ENCODE data around the gene ROR1.
A peak's percentile ranks its signal among the peaks of the same experiment; 100 is the strongest.

The ROR1 gene

DNA sequence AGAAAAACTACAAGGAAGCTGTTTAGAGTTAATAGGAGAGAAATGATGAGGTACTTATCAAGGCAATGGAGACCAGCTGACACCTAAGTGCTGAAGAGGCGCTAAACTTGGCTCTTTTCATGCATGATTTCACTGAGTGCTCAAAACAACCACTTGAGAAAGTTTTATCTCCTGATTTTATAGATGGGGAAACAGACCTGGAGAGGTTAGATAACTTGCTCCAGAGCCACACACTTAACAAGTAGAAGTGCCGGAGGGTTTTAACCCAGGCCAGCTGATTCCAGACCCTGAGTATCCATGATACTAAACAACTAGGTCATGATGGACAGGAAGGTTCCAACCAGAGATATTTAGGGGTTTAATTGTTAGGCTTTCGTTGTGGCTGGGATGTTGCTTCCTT is 455.5 kb downstream of the ROR1 start (continued):
- TF ChIP-seq, protein P1, sequence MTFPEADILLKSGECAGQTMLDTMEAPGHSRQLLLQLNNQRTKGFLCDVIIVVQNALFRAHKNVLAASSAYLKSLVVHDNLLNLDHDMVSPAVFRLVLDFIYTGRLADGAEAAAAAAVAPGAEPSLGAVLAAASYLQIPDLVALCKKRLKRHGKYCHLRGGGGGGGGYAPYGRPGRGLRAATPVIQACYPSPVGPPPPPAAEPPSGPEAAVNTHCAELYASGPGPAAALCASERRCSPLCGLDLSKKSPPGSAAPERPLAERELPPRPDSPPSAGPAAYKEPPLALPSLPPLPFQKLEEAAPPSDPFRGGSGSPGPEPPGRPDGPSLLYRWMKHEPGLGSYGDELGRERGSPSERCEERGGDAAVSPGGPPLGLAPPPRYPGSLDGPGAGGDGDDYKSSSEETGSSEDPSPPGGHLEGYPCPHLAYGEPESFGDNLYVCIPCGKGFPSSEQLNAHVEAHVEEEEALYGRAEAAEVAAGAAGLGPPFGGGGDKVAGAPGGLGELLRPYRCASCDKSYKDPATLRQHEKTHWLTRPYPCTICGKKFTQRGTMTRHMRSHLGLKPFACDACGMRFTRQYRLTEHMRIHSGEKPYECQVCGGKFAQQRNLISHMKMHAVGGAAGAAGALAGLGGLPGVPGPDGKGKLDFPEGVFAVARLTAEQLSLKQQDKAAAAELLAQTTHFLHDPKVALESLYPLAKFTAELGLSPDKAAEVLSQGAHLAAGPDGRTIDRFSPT (tag by site-specific recombination; IDR thresholded peaks at IDR 0.05) = no peak
- TF ChIP-seq, protein P2, sequence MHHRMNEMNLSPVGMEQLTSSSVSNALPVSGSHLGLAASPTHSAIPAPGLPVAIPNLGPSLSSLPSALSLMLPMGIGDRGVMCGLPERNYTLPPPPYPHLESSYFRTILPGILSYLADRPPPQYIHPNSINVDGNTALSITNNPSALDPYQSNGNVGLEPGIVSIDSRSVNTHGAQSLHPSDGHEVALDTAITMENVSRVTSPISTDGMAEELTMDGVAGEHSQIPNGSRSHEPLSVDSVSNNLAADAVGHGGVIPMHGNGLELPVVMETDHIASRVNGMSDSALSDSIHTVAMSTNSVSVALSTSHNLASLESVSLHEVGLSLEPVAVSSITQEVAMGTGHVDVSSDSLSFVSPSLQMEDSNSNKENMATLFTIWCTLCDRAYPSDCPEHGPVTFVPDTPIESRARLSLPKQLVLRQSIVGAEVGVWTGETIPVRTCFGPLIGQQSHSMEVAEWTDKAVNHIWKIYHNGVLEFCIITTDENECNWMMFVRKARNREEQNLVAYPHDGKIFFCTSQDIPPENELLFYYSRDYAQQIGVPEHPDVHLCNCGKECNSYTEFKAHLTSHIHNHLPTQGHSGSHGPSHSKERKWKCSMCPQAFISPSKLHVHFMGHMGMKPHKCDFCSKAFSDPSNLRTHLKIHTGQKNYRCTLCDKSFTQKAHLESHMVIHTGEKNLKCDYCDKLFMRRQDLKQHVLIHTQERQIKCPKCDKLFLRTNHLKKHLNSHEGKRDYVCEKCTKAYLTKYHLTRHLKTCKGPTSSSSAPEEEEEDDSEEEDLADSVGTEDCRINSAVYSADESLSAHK (tag by site-specific recombination; IDR thresholded peaks at IDR 0.05) = peak; percentile 89
- TF ChIP-seq ZNF292 (tag by site-specific recombination; IDR thresholded peaks at IDR 0.05; ENCODE audit: borderline replicate concordance, low read depth) (no peak), ZNF530 (tag by site-specific recombination; IDR thresholded peaks at IDR 0.05; ENCODE audit: low read depth) (no peak), GLI4 (tag by site-specific recombination; IDR thresholded peaks at IDR 0.05) (no peak), ZXDB (tag by site-specific recombination; IDR thresholded peaks at IDR 0.05) (peak; percentile 85), GLIS2 (tag by site-specific recombination; IDR thresholded peaks at IDR 0.05) (no peak), ZNF112 (tag by site-specific recombination; IDR thresholded peaks at IDR 0.05) (no peak), ZNF747 (tag by site-specific recombination; IDR thresholded peaks at IDR 0.05) (no peak), ZNF548 (tag by site-specific recombination; IDR thresholded peaks at IDR 0.05) (no peak), ZFHX2 (tag by site-specific recombination; conservative IDR thresholded peaks at IDR 0.05) (no peak), ZBTB8A (tag by site-specific recombination; IDR thresholded peaks at IDR 0.05) (no peak; the same call in 1 of the 2 replicates), FEZF1 (tag by site-specific recombination; IDR thresholded peaks at IDR 0.05) (peak; percentile 86), ZSCAN23 (tag by site-specific recombination; IDR thresholded peaks at IDR 0.05) (peak; percentile 97), SCRT2 (tag by site-specific recombination; IDR thresholded peaks at IDR 0.05) (no peak), ZNF324 (tag by site-specific recombination; IDR thresholded peaks at IDR 0.05) (peak; percentile 58; the same call in 1 of the 2 replicates), SP7 (tag by site-specific recombination; IDR thresholded peaks at IDR 0.05) (peak; percentile 87), ZNF843 (tag by site-specific recombination; IDR thresholded peaks at IDR 0.05) (peak; percentile 89), ZNF214 (tag by site-specific recombination; IDR thresholded peaks at IDR 0.05; ENCODE audit: borderline replicate concordance) (no peak), ZNF621 (tag by site-specific recombination; IDR thresholded peaks at IDR 0.05) (no peak), ZNF416 (tag by site-specific recombination; IDR thresholded peaks at IDR 0.05) (no peak), IKZF3 (tag by site-specific recombination; IDR thresholded peaks at IDR 0.05) (peak; percentile 87), KLF8 (tag by site-specific recombination; IDR thresholded peaks at IDR 0.05) (peak; percentile 74), ZNF335 (tag by site-specific recombination; conservative IDR thresholded peaks at IDR 0.05) (no peak), ZBTB48 (tag by site-specific recombination; IDR thresholded peaks at IDR 0.05) (no peak), ZNF830 (tag by site-specific recombination; IDR thresholded peaks at IDR 0.05; ENCODE audit: low read depth) (no peak), ZNF354C (tag by site-specific recombination; IDR thresholded peaks at IDR 0.05; ENCODE audit: borderline replicate concordance, low read depth) (no peak), ZNF660 (tag by site-specific recombination; IDR thresholded peaks at IDR 0.05) (no peak), KLF10 (tag by site-specific recombination; IDR thresholded peaks at IDR 0.05) (peak; percentile 69), ZBTB20 (tag by site-specific recombination; IDR thresholded peaks at IDR 0.05) (no peak)
- TF ChIP-seq, protein P3, sequence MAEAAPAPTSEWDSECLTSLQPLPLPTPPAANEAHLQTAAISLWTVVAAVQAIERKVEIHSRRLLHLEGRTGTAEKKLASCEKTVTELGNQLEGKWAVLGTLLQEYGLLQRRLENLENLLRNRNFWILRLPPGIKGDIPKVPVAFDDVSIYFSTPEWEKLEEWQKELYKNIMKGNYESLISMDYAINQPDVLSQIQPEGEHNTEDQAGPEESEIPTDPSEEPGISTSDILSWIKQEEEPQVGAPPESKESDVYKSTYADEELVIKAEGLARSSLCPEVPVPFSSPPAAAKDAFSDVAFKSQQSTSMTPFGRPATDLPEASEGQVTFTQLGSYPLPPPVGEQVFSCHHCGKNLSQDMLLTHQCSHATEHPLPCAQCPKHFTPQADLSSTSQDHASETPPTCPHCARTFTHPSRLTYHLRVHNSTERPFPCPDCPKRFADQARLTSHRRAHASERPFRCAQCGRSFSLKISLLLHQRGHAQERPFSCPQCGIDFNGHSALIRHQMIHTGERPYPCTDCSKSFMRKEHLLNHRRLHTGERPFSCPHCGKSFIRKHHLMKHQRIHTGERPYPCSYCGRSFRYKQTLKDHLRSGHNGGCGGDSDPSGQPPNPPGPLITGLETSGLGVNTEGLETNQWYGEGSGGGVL (tag by site-specific recombination; IDR thresholded peaks at IDR 0.05) = 0 out of 2 replicates have a peak, but pooled peaks have one; percentile 44
- TF ChIP-seq, protein P4, sequence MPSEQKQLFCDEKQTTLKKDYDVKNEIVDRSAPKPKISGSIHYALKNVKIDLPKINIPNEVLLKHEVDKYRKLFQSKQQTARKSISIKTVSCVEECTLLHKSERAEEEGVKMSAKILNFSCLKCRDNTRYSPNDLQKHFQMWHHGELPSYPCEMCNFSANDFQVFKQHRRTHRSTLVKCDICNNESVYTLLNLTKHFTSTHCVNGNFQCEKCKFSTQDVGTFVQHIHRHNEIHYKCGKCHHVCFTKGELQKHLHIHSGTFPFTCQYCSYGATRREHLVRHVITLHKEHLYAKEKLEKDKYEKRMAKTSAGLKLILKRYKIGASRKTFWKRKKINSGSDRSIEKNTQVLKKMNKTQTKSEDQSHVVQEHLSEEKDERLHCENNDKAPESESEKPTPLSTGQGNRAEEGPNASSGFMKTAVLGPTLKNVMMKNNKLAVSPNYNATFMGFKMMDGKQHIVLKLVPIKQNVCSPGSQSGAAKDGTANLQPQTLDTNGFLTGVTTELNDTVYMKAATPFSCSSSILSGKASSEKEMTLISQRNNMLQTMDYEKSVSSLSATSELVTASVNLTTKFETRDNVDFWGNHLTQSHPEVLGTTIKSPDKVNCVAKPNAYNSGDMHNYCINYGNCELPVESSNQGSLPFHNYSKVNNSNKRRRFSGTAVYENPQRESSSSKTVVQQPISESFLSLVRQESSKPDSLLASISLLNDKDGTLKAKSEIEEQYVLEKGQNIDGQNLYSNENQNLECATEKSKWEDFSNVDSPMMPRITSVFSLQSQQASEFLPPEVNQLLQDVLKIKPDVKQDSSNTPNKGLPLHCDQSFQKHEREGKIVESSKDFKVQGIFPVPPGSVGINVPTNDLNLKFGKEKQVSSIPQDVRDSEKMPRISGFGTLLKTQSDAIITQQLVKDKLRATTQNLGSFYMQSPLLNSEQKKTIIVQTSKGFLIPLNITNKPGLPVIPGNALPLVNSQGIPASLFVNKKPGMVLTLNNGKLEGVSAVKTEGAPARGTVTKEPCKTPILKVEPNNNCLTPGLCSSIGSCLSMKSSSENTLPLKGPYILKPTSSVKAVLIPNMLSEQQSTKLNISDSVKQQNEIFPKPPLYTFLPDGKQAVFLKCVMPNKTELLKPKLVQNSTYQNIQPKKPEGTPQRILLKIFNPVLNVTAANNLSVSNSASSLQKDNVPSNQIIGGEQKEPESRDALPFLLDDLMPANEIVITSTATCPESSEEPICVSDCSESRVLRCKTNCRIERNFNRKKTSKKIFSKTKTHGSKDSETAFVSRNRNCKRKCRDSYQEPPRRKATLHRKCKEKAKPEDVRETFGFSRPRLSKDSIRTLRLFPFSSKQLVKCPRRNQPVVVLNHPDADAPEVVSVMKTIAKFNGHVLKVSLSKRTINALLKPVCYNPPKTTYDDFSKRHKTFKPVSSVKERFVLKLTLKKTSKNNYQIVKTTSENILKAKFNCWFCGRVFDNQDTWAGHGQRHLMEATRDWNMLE (tag by site-specific recombination; conservative IDR thresholded peaks at IDR 0.05; ENCODE audit: low read depth) = no peak

Data from HEK293 (cell line).